Measurements from ENCODE around the gene WDR27. TPM values are rescaled to one million over a fixed set of nuclear protein-coding genes. Genes with fewer than 3 reads are reported as not detected.
"Not testable (repeated sequence)": the region's sequence is repeated elsewhere in the genome, so short reads cannot be mapped to it uniquely, and the experiment has no call there.

The WDR27 gene
- total RNA-seq, 1 donor from 2014 or later, result 35.0 TPM

DNA sequence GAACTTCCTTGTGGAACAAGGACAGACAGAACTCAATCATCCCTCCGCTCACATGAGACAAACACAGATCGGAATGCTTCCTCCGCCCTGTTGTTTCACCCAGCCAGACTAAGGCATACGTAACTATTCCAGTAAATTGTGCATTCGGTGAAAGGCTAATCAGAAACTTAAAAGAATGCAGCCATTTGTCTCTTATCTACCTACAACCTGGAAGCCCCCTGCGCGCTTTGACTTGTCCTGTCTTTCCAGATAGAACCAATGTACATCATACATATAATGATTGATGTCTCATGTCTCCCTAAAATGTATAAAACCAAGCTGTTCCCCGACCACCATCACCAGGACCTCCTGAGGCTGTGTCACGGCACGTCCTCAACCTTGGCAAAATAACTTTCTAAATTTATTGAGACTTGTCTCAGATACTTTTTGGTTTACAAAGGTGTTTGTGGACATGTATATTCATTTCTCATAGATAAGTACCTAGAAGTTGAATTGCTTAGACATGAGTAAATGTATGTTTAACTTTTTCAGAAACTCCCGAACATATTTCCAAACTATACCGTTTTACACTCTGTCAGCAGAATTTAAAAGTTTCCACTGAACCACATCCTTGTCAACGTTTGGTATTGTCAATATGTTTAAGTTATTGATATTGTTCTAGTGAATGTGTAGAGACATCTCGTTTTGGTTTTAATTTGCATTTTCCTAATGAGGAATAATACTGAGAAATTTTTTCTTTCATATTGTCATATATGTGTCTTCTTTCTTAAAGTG, 250.6 kb downstream of the WDR27 start:
- H3K9me3 Mint-ChIP-seq, result no peaks in the 10 kb centered on the region
- H3K27ac Mint-ChIP-seq, result no peak overlapping the region
- intact Hi-C loops (cut with micrococcal nuclease), result no loop called here
- no peaks in the 10 kb centered on the region for H3K4me1 Mint-ChIP-seq (ENCODE audit: low read depth)
- H3K36me3 Mint-ChIP-seq (ENCODE audit: low read depth), result no peaks in the 10 kb centered on the region
- DNase-seq (ENCODE audit: low spot score), result no peak
- H3K4me3 Mint-ChIP-seq (ENCODE audit: low read depth), result no peak overlapping the region
- no peaks in the 10 kb centered on the region for H3K27me3 Mint-ChIP-seq (ENCODE audit: low read depth)

DNA sequence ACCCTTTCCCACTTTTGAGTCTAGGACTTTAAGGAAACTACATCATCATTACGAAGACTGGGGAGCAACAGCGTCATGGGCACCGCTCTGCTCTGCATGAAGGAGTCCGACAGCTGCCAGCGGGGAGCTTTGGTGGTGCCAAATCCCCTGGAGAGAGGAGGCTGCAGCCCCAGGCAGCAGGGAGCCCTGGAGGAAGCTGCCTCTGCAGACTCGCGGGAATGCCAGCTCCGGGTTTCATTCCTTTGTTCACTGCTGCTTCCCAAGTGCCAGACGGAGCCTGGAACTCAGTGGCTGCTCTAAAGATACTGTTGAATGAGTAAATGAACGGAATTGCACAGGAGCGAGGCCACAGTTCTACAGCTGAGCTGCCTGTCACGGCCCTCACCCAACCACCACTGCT, 251.7 kb downstream of the WDR27 start:
- no peaks in the 10 kb centered on the region for H3K4me1 Mint-ChIP-seq (ENCODE audit: low read depth)
- intact Hi-C loops (cut with micrococcal nuclease), result no loop called here
- H3K27ac Mint-ChIP-seq, result no peak overlapping the region
- no peak for DNase-seq (ENCODE audit: low spot score)
- H3K36me3 Mint-ChIP-seq (ENCODE audit: low read depth), result no peaks in the 10 kb centered on the region
- H3K4me3 Mint-ChIP-seq (ENCODE audit: low read depth), result no peak overlapping the region
- no peaks in the 10 kb centered on the region for H3K9me3 Mint-ChIP-seq
- H3K27me3 Mint-ChIP-seq (ENCODE audit: low read depth), result no peaks in the 10 kb centered on the region

DNA sequence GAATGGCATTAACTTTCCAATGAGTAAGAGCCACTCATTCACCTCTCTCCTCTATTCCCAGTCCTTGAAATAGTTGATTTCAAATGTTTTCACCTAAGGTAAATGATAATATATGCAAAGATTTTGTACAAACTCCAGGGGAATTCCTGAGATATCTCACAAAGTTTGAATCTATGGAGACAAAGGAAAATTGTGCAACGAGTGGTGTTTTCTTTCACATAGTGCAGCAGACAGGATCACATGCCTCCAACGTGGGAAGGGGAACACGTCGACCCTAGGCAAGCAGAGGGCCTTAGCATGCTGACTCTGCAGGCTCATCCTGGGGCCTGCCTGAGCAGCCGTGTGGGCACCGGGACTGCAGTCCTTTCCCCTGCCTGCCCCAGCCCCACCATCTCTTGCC, 252.6 kb downstream of the WDR27 start:
- DNase-seq (ENCODE audit: low spot score), result no peak
- Mint-ChIP-seq H3K27ac (no peak overlapping the region), H3K27me3 (ENCODE audit: low read depth) (no peaks in the 10 kb centered on the region), H3K4me3 (ENCODE audit: low read depth) (no peak overlapping the region), H3K4me1 (ENCODE audit: low read depth) (no peaks in the 10 kb centered on the region), H3K36me3 (ENCODE audit: low read depth) (no peaks in the 10 kb centered on the region), H3K9me3 (no peaks in the 10 kb centered on the region)
- intact Hi-C loops (cut with micrococcal nuclease), result no loop called here

- no peaks in the 10 kb centered on the region for H3K9me3 Mint-ChIP-seq
- no peaks in the 10 kb centered on the region for H3K27me3 Mint-ChIP-seq (ENCODE audit: low read depth)
These were observed 255.9 kb downstream of the WDR27 start for GRCh38 chr6:169445661-169446581.

DNA sequence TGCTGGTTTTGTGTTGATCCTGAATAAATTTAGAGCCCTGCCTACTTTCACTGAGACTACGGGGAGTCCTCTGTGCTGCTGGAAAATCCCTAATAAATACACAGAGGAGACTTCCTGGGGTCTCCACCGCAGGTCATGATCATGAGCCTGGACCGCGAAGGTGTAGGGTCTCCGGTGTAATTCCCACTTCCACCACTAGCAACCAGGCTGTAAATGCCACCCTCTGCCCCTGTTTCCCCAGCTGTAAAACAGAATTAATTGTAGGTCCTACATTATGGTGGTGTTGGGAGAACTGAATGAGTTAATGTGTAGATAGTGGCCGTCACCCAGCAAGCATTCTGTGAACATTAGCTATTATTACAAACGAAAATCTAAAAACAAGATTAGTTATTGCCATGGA, 256.6 kb downstream of the WDR27 start:
- no peaks in the 10 kb centered on the region for H3K4me1 Mint-ChIP-seq (ENCODE audit: low read depth)
- no peaks in the 10 kb centered on the region for H3K9me3 Mint-ChIP-seq
- intact Hi-C loops (cut with micrococcal nuclease), result no loop called here
- no peaks in the 10 kb centered on the region for H3K27me3 Mint-ChIP-seq (ENCODE audit: low read depth)
- DNase-seq (ENCODE audit: low spot score), result no peak
- H3K27ac Mint-ChIP-seq, result no peak overlapping the region
- no peak overlapping the region for H3K4me3 Mint-ChIP-seq (ENCODE audit: low read depth)
- H3K36me3 Mint-ChIP-seq (ENCODE audit: low read depth), result no peaks in the 10 kb centered on the region

More at GRCh38 chr6:169445661-169446581, 255.9 kb downstream of the WDR27 start:
- intact Hi-C loops (cut with micrococcal nuclease), result no loop called here
- DNase-seq (ENCODE audit: low spot score), result no peak
- Mint-ChIP-seq H3K4me1 (ENCODE audit: low read depth) (no peaks in the 10 kb centered on the region), H3K4me3 (ENCODE audit: low read depth) (no peak overlapping the region), H3K36me3 (ENCODE audit: low read depth) (no peaks in the 10 kb centered on the region), H3K27ac (no peak overlapping the region)

DNA sequence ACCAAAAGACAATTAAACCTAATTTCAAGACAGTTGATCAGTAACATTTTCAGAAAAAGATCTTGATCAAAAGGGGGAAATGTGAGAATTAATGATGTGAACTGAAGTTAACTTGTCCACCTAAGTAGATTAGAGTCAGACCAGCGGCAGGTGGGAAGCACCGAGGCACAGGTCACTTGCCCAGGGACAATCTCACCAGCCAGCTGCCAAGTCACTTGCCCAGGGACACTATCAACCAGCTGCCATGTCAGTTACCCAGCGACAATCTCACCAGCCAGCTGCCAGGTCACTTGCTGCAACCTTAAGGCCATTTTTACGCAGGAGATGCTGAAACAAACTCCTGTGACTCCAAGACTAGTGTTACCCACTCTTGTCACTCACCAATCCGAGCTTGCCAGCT, 260.5 kb downstream of the WDR27 start:
- H3K4me1 Mint-ChIP-seq (ENCODE audit: low read depth), result no peaks in the 10 kb centered on the region
- H3K4me3 Mint-ChIP-seq (ENCODE audit: low read depth), result no peak overlapping the region
- intact Hi-C loops (cut with micrococcal nuclease), result no loop called here
- no peak overlapping the region for H3K27ac Mint-ChIP-seq
- H3K9me3 Mint-ChIP-seq, result no peaks in the 10 kb centered on the region
- no peaks in the 10 kb centered on the region for H3K27me3 Mint-ChIP-seq (ENCODE audit: low read depth)
- no peak for DNase-seq (ENCODE audit: low spot score)
- no peaks in the 10 kb centered on the region for H3K36me3 Mint-ChIP-seq (ENCODE audit: low read depth)

DNA sequence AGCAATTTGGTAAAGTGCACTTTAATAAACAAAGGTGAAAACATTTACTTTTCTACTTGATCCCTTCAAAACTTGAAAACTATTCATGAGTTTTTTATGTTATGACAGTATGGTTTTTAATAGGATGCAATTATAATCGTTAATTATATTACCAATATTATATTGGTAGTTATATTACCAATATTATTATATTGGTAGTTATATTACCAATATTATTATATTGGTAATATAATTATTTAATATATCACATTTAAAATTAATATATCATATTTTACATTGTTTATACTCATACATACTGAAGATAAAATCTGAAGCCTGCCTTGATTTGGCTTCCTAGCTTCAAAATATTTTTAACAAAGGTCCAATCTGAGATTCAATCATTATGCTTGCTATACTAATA, 262.1 kb downstream of the WDR27 start:
- Mint-ChIP-seq H3K9me3 (peaks cover 3% of the 10 kb centered on the region), H3K27ac (no peak overlapping the region), H3K4me3 (ENCODE audit: low read depth) (no peak overlapping the region), H3K36me3 (ENCODE audit: low read depth) (no peaks in the 10 kb centered on the region), H3K27me3 (ENCODE audit: low read depth) (no peaks in the 10 kb centered on the region), H3K4me1 (ENCODE audit: low read depth) (no peaks in the 10 kb centered on the region)
- intact Hi-C loops (cut with micrococcal nuclease), result no loop called here
- DNase-seq (ENCODE audit: low spot score), result no peak

GRCh38 chr6:169434554-169434953, 267.3 kb downstream of the WDR27 start:
- intact Hi-C loops (cut with micrococcal nuclease); H3K27ac Mint-ChIP-seq; H3K36me3 Mint-ChIP-seq (ENCODE audit: low read depth); H3K27me3 Mint-ChIP-seq (ENCODE audit: low read depth); H3K4me3 Mint-ChIP-seq (ENCODE audit: low read depth); DNase-seq (ENCODE audit: low spot score); H3K4me1 Mint-ChIP-seq (ENCODE audit: low read depth): not testable (repeated sequence)
- peaks cover 34% of the 10 kb centered on the region for H3K9me3 Mint-ChIP-seq

DNA sequence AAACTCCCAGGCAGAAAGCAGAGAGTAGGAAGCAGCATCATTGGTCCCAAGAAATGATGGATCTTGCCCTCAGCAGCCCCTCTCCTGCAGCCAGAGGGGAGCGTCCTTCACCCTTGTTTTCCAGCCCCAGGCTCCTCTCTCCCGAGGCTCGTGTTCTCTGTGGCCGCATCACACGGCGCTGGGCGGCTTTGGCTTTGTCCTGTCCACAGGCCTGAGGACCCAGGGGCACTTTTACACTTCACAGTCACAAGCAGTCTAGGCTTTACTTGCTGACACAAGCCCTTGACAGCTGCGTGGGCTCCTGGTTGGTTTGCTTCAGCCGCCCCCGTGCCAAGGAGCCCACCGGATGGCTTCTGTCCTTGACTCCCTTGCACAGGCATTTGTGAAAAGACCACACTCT, 272.8 kb downstream of the WDR27 start:
- Mint-ChIP-seq H3K4me1 (ENCODE audit: low read depth) (no peaks in the 10 kb centered on the region), H3K36me3 (ENCODE audit: low read depth) (no peaks in the 10 kb centered on the region), H3K27me3 (ENCODE audit: low read depth) (no peaks in the 10 kb centered on the region), H3K27ac (no peak overlapping the region), H3K9me3 (peaks cover 31% of the 10 kb centered on the region), H3K4me3 (ENCODE audit: low read depth) (no peak overlapping the region)
- no peak for DNase-seq (ENCODE audit: low spot score)
- intact Hi-C loops (cut with micrococcal nuclease), result no loop called here

- Mint-ChIP-seq H3K4me3 (ENCODE audit: low read depth) (no peak overlapping the region), H3K27me3 (ENCODE audit: low read depth) (no peaks in the 10 kb centered on the region), H3K27ac (no peak overlapping the region), H3K36me3 (ENCODE audit: low read depth) (no peaks in the 10 kb centered on the region), H3K9me3 (peaks cover 31% of the 10 kb centered on the region), H3K4me1 (ENCODE audit: low read depth) (no peaks in the 10 kb centered on the region)
- DNase-seq (ENCODE audit: low spot score), result no peak
- intact Hi-C loops (cut with micrococcal nuclease), result no loop called here
These were observed 273.3 kb downstream of the WDR27 start for GRCh38 chr6:169428532-169428931.

- no peaks in the 10 kb centered on the region for H3K27me3 Mint-ChIP-seq (ENCODE audit: low read depth)
- H3K4me1 Mint-ChIP-seq (ENCODE audit: low read depth), result no peaks in the 10 kb centered on the region
- H3K9me3 Mint-ChIP-seq, result peaks cover 26% of the 10 kb centered on the region
- intact Hi-C loops (cut with micrococcal nuclease), result no loop called here
- no peak for DNase-seq (ENCODE audit: low spot score)
- H3K4me3 Mint-ChIP-seq (ENCODE audit: low read depth), result no peak overlapping the region
- no peak overlapping the region for H3K27ac Mint-ChIP-seq
- no peaks in the 10 kb centered on the region for H3K36me3 Mint-ChIP-seq (ENCODE audit: low read depth)
These were observed 274.0 kb downstream of the WDR27 start for GRCh38 chr6:169427856-169428255.

DNA sequence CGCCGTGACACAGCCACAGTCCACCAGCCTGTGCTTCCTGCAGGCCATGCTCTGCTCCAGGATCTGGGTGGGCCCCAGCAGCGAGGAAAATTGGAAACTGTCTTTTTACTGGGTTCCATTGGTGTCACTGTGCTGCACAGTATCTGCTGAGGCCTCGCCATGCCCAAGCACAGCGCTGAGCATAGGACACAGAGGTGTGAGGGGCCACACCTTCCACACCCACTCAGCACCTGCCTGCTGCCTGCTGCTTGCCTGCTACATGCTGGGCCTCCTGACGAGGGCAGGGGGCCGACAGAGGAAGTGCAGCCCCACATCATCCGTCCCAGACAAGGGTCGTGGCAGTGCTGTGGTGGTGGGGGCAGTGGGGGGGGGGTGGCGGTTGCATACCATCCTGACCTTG, 275.2 kb downstream of the WDR27 start:
- Mint-ChIP-seq H3K36me3 (ENCODE audit: low read depth) (no peaks in the 10 kb centered on the region), H3K27me3 (ENCODE audit: low read depth) (no peaks in the 10 kb centered on the region), H3K9me3 (peaks cover 13% of the 10 kb centered on the region), H3K4me1 (ENCODE audit: low read depth) (no peaks in the 10 kb centered on the region), H3K4me3 (ENCODE audit: low read depth) (no peak overlapping the region), H3K27ac (no peak overlapping the region)
- intact Hi-C loops (cut with micrococcal nuclease), result no loop called here
- no peak for DNase-seq (ENCODE audit: low spot score)

Data from activated T-helper 2 cell treated with anti-CD3 and anti-CD28 coated beads, Interferon-gamma antibody, Interleukin-2, Interleukin-4, amounts not matched to agents 10 μg/mL and 5 μg/mL and 100 μg/mL, durations not matched to agents 14 hours and 24 hours and 36 hours (primary cell).